NCI-H2107 treated with DMSO at 0.1 percent for 48 hours (cell line): ENCODE data around the gene KRT8.

Experiments
- DNase-seq: peaks from one replicate; lab custom pipeline; 2025; ENCODE audit not compliant: unreplicated experiment; lab: John Stamatoyannopoulos, UW

KRT8 gene

DNA sequence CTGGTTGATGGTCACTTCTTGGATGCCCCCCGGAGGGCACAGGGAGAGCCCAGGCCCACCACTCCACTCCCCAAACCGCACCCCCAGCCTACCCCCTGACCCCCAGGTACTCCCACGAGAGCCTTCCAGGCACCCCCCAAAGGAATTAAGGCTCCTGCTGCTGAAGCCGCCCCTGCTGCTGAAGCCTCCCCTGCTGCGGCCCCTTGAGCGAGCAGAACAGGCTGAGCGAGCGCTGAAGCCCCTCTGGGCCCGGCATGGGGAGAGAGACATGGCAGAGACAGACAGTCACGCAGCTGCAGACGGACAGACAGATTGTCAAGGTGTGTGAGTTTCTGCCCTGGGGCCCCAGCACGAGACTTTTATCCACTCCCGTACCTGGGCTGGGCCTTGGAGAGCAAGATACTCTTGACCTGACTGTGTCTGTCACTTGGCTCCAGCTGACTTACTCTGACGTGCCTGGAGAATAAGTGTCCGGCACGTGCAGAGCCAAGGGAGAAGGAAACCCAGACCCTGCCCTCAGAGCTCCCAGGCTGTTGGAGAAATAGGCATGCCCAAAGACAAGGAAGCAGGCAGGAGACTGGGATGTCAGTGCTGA is 56.1 kb downstream of the KRT8 start, which contains the start of gene KRT78:
Gene KRT78, minus strand, starts transcription at position 334 of the 595 bp plus-strand sequence. Its CDS starts 64 bp downstream, at position 270.
- no peak for DNase-seq

DNA sequence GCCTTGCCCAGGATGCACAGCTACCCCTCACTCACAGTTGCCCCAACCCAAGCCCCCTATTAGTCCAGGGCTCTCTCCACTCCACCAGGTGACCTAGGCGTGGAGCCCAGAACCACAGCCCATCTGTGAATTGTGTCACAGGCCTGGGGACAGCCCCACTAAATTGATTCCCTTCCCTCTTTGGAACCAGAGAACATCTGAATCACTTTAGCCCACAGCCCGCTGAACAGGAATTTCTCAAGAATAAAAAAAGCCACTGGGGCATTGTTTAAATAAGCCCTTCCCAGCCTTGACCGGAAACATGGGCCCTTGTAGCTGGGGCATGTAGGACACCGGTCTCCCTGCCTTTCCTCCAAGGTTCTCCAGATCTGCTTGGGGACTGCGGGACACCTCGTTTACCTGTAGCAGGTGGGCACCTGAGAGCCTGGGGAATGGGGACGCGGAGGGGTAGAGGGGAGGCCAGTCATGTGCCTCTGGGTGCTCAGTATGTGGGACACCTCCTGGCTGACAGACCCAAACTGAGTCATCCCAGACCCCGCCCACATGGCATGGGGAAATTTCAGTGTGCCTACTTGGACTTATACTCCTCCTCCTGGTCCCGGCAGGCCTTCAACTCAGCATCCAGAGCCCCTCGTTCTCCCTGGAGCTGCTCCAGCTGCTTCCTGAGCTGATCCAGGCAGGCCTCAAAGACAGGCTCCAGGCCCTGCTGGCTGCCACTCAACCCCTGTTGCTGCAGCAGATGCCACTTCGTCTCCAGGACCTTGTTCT is 57.4 kb downstream of the KRT8 start:
- no peak for DNase-seq
